Mesothelial cell of epicardium (in vitro differentiated cells): ENCODE data around the gene LAMA3. TPM values are rescaled to one million over a fixed set of nuclear protein-coding genes. Genes with fewer than 3 reads are reported as not detected.

Experiments
- DNase-seq, 2 experiments: peaks; one replicate each; pipeline ENCODE4 v3.0.0; 2021; ENCODE audit warnings: low spot score in 2 of 2; ENCODE audit not compliant: unreplicated experiment in 2 of 2
- H3K27ac Mint-ChIP-seq: 2 replicates; pipeline ENCODE4 v1.8.0; 2021; ENCODE audit warnings: mixed read lengths
- H3K27me3 Mint-ChIP-seq: 2 replicates; pipeline ENCODE4 v1.8.0; 2021; ENCODE audit warnings: low read depth, mixed read lengths
- H3K36me3 Mint-ChIP-seq: 2 replicates; pipeline ENCODE4 v1.8.0; 2021; ENCODE audit warnings: mixed read lengths
- H3K4me1 Mint-ChIP-seq: 2 replicates; pipeline ENCODE4 v1.8.0; 2021; ENCODE audit warnings: mixed read lengths
- H3K4me3 Mint-ChIP-seq: 2 replicates; pipeline ENCODE4 v1.8.0; 2021; ENCODE audit warnings: mild to moderate bottlenecking, moderate library complexity, mixed read lengths
- H3K9me3 Mint-ChIP-seq: 2 replicates; pipeline ENCODE4 v1.8.0; 2021; ENCODE audit warnings: mixed read lengths
- CTCF ChIP-seq: fragments of 200-600 bp; sonication (generic); IDR thresholded peaks from one replicate; pipeline ENCODE4 v1.5.0; 2021; ENCODE audit warnings: antibody characterized with exemption; ENCODE audit not compliant: unreplicated experiment
- total RNA-seq: library from RNA; stranded (reverse); gene quantifications from 3 replicates; pipeline ENCODE4 v1.2.1, GENCODE V29; 2021

LAMA3 gene
- total RNA-seq, 1 donor from 2014 or later = 6.7 TPM

- no peak overlapping the region for H3K4me3 Mint-ChIP-seq
- peaks cover 5% of the 10 kb centered on the region for H3K27me3 Mint-ChIP-seq
- no peak for TF ChIP-seq CTCF
- DNase-seq = no peak
- H3K36me3 Mint-ChIP-seq = no peaks in the 10 kb centered on the region
- H3K27ac Mint-ChIP-seq = no peak overlapping the region
- no peaks in the 10 kb centered on the region for H3K4me1 Mint-ChIP-seq
- no peaks in the 10 kb centered on the region for H3K9me3 Mint-ChIP-seq
Measured at GRCh38 chr18:23832911-23833310, 143.7 kb downstream of the LAMA3 start.

DNA sequence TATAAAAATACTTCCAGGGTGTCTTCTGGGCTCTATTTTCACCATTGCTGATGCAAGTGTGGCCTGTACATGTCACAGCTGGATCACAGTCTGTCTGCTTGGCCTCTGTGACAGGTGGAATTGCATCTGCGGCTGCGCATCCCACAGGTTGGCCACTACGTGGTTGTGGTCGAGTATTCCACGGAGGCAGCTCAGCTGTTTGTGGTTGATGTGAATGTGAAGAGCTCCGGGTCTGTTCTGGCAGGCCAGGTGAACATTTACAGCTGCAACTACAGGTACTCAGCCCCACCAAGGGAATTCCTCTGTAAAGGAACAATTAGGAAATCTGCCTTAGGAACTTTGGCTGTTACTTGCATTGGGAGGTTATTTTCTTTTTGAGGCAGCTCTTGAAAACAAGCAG, 144.5 kb downstream of the LAMA3 start:
- H3K36me3 Mint-ChIP-seq = no peaks in the 10 kb centered on the region
- TF ChIP-seq CTCF = no peak

DNA sequence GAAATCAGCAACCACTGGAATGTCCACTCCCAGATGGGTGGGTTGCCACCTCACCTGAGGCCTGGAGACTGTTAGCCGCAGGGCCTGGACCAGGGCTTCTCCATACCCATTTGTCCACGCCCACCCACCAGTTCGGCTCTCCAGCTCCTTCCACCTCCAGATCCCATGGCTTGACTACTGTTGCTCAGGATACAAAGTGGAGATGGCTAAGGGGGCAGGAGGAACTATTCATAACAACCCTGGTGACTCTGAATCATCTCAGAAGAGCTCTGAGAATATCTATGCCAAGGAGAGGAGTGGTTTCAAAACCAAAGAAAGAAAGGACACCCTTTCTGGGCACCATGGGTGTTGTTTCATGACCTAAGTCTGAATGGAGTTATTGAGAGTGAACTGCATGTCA, 145.8 kb downstream of the LAMA3 start:
- Mint-ChIP-seq H3K27ac (no peak overlapping the region), H3K4me3 (no peak overlapping the region), H3K36me3 (no peaks in the 10 kb centered on the region), H3K27me3 (no peaks in the 10 kb centered on the region), H3K9me3 (no peaks in the 10 kb centered on the region), H3K4me1 (no peaks in the 10 kb centered on the region)
- no peak for TF ChIP-seq CTCF
- no peak for DNase-seq

More for the DNA sequence above, 144.5 kb downstream of the LAMA3 start:
- no peaks in the 10 kb centered on the region for H3K4me1 Mint-ChIP-seq
- peaks cover 3% of the 10 kb centered on the region for H3K27me3 Mint-ChIP-seq
- no peak for DNase-seq
- H3K9me3 Mint-ChIP-seq = no peaks in the 10 kb centered on the region
- H3K4me3 Mint-ChIP-seq = no peak overlapping the region
- H3K27ac Mint-ChIP-seq = no peak overlapping the region

DNA sequence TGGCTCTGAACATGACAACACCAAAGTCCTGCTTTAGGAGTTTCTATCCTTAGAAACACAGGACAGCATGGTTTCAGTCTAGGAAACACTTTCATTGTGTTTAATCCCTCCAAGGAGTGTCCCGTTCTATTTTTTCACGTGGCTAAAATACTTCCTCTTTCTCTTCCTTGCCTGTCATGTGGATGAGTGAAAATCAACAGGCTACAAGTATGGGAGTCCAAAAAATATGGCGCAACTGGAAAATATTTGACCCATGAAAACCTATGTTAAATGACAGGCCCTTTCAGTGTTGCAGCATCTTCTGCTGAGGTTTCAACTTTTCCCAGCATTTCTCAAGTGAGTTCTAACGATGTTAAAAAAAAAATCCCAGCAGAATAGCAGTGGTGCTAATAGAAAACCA, 146.3 kb downstream of the LAMA3 start:
- TF ChIP-seq CTCF = no peak
- Mint-ChIP-seq H3K27me3 (no peaks in the 10 kb centered on the region), H3K27ac (no peak overlapping the region), H3K4me3 (no peak overlapping the region), H3K36me3 (no peaks in the 10 kb centered on the region), H3K9me3 (no peaks in the 10 kb centered on the region), H3K4me1 (no peaks in the 10 kb centered on the region)
- DNase-seq = no peak

DNA sequence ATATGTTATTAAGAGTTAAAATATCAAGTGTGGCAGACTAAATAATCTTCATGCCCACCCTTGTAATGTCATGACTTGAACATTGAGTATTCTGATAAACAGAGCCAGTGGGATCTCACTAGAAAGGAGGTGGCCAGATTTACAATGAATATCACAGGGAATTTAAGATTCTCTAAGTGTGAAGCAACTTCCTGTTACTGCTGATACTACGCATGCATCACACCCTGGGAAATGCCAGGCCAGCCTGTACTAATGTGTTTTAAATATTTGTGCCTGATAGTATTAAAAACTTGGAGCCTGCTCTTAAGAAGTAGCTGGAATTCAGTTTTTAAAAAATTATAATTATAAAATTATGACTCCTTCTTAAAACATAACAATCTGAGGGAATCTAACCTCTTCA, 148.3 kb downstream of the LAMA3 start:
- Mint-ChIP-seq H3K27ac (no peak overlapping the region), H3K27me3 (no peaks in the 10 kb centered on the region), H3K4me3 (no peak overlapping the region), H3K36me3 (peaks cover 2% of the 10 kb centered on the region), H3K9me3 (no peaks in the 10 kb centered on the region), H3K4me1 (no peaks in the 10 kb centered on the region)
- no peak for TF ChIP-seq CTCF
- no peak for DNase-seq

GRCh38 chr18:23838233-23838632, 149.0 kb downstream of the LAMA3 start:
- Mint-ChIP-seq H3K4me1 (no peaks in the 10 kb centered on the region), H3K27ac (no peak overlapping the region), H3K36me3 (peaks cover 2% of the 10 kb centered on the region), H3K9me3 (no peaks in the 10 kb centered on the region), H3K4me3 (no peak overlapping the region), H3K27me3 (no peaks in the 10 kb centered on the region)
- no peak for DNase-seq
- no peak for TF ChIP-seq CTCF
